HepG2 (cell line): ENCODE data around the gene PLD6.

Experiments used
- CTCF ChIP-seq: sonication (generic); formaldehyde crosslinking; IDR thresholded peaks from 2 replicates; pipeline ENCODE4 v1.5.0; 2020; ENCODE audit warnings: mild to moderate bottlenecking, missing genetic modification reagents, moderate library complexity
- DPF2 ChIP-seq: sonication (generic); formaldehyde crosslinking; IDR thresholded peaks from 2 replicates; pipeline ENCODE4 v1.4.0; 2020; ENCODE audit warnings: mild to moderate bottlenecking, low read depth, missing genetic modification reagents, borderline replicate concordance
- HIVEP1 ChIP-seq: sonication (generic); formaldehyde crosslinking; IDR thresholded peaks from 2 replicates; pipeline ENCODE4 v1.4.0; 2020; ENCODE audit warnings: mild to moderate bottlenecking, missing genetic modification reagents
- KLF9 ChIP-seq: IDR thresholded peaks from 2 replicates; pipeline ENCODE4 v1.6.1; 2016; ENCODE audit warnings: low read depth
- POLR2A ChIP-seq, 2 experiments: IDR thresholded peaks; 2 replicates each; pipeline ENCODE4 v1.6.1; 2011; ENCODE audit warnings: low read depth in 2 of 2, low read length in 2 of 2, mild to moderate bottlenecking in 1 of 2, moderate library complexity in 1 of 2; ENCODE audit not compliant: insufficient read depth in 1 of 2
- ZNF782 ChIP-seq: sonication (generic); formaldehyde crosslinking; IDR thresholded peaks from 2 replicates; pipeline ENCODE4 v1.4.0; 2020; ENCODE audit warnings: missing genetic modification reagents, mild to moderate bottlenecking, borderline replicate concordance

- TF ChIP-seq POLR2A (IDR thresholded peaks at IDR 0.05; ENCODE audit: insufficient read depth in 1 of 2, low read depth in 2 of 2, low read length in 2 of 2) (no peak), HIVEP1 (no peak), KLF9 (no peak), ZNF782 (CRISPR knock-in tag) (no peak), CTCF (no peak), DPF2 (CRISPR knock-in tag) (no peak)
Measured at GRCh38 chr17:17172001-17172939, 33.9 kb downstream of the PLD6 start.
